Tibial nerve (tissue), 4 donors: Measurements from ENCODE around the gene WASF2. TPM values are rescaled to one million over a fixed set of nuclear protein-coding genes. Genes with fewer than 3 reads are reported as not detected.

Source experiments
- DNase-seq, 2 donors: peaks; one replicate each; pipeline ENCODE4 v3.0.0-alpha.2; 2019; ENCODE audit warnings: low spot score in 2 of 2
- H3K27ac ChIP-seq, 4 donors: fragments of 200-600 bp; sonication (generic) in 3 of 4; one replicate each; pipeline ENCODE4 v1.5.1; 2017 to 2019; ENCODE audit warnings: mild to moderate bottlenecking in 1 of 4
- H3K27me3 ChIP-seq, 2 donors: fragments of 200-600 bp; sonication (generic) in 1 of 2; one replicate each; pipeline versions ENCODE4 v1.5.1 to v1.6.0; 2017 to 2019
- H3K36me3 ChIP-seq, 3 donors: fragments of 200-600 bp; sonication (generic); one replicate each; pipeline ENCODE4 v1.5.1; 2018 to 2019
- H3K4me1 ChIP-seq, 4 donors: fragments of 200-600 bp; sonication (generic) in 3 of 4; one replicate each; pipeline ENCODE4 v1.5.1; 2017 to 2019
- H3K4me3 ChIP-seq, 4 donors: fragments of 200-600 bp; sonication (generic) in 3 of 4; one replicate each; pipeline ENCODE4 v1.5.1; 2017 to 2019; ENCODE audit warnings: mild to moderate bottlenecking in 1 of 4, moderate library complexity in 1 of 4
- H3K9me3 ChIP-seq, 4 donors: fragments of 200-600 bp; sonication (generic) in 3 of 4; one replicate each; pipeline ENCODE4 v1.5.1; 2017 to 2019
- CTCF ChIP-seq, 5 experiments: fragments of 200-600 bp in 3 of 5; fragments of 450-650 bp in 2 of 5; sonication (generic) in 3 of 5; IDR thresholded peaks; one replicate each; pipeline ENCODE4 v1.5.1; 2016 to 2019; ENCODE audit warnings: antibody characterized with exemption in 5 of 5, mild to moderate bottlenecking in 3 of 5, moderate library complexity in 2 of 5
- EP300 ChIP-seq, 2 donors: sonication (generic); formaldehyde crosslinking; IDR thresholded peaks; one replicate each; pipeline ENCODE4 v1.6.1; 2017; ENCODE audit warnings: antibody characterized with exemption in 2 of 2, mild to moderate bottlenecking in 1 of 2
- POLR2A ChIP-seq, 2 donors: fragments of 450-650 bp; IDR thresholded peaks; one replicate each; pipeline ENCODE4 v1.6.1; 2017; ENCODE audit warnings: antibody characterized with exemption in 2 of 2, mild to moderate bottlenecking in 2 of 2, moderate library complexity in 2 of 2
- WGBS, 2 donors: methylation state at CpG; one replicate each; pipeline ENCODE4 v1.1.5; 2018; 5-methylcytosine and 5-hydroxymethylcytosine counted together
- total RNA-seq, 4 donors: library from RNA; depleted of rRNA; stranded (reverse); fragments of >200 nt; gene quantifications; one replicate each; pipeline ENCODE4 v1.1.0, GENCODE V29; 2016

Gene WASF2
- total RNA-seq, 4 donors from 2014 or later: 74.9 to 95.9 (median 83.4) TPM

- Histone ChIP-seq H3K4me3 (no peak overlapping the region), H3K36me3 (no peaks in the 10 kb centered on the region), H3K4me1 (peaks cover 3 to 34% (median 18%) of the 10 kb centered on the region in 4 donors), H3K9me3 (no peaks in the 10 kb centered on the region), H3K27me3 (no peaks in the 10 kb centered on the region), H3K27ac (peak overlapping the region in 2 of 4 donors; percentile 58 to 59)
- 24 to 29% methylated on average over 8 of the region's 8 CpGs for WGBS, 2 donors
- no peak for DNase-seq
- TF ChIP-seq EP300 (IDR thresholded peaks at IDR 0.05) (no peak), CTCF (IDR thresholded peaks at IDR 0.05) (peak in 2 of 5 experiments; percentile 16 to 25), POLR2A (IDR thresholded peaks at IDR 0.05) (no peak)
These were observed 6.7 kb upstream of the WASF2 start for GRCh38 chr1:27496604-27497155.

GRCh38 chr1:27492796-27493195 lies 2.8 kb upstream of the WASF2 start:
- Histone ChIP-seq H3K4me1 (peaks cover 8 to 58% (median 32%) of the 10 kb centered on the region in 4 donors), H3K9me3 (no peaks in the 10 kb centered on the region), H3K4me3 (no peak overlapping the region), H3K36me3 (no peaks in the 10 kb centered on the region), H3K27me3 (no peaks in the 10 kb centered on the region), H3K27ac (peak overlapping the region; percentile 98 to 100 (median 100))
- DNase-seq: no peak
- TF ChIP-seq CTCF (IDR thresholded peaks at IDR 0.05) (no peak), POLR2A (IDR thresholded peaks at IDR 0.05) (no peak), EP300 (IDR thresholded peaks at IDR 0.05) (no peak)
- WGBS, 2 donors: 80 to 84% methylated on average over 3 of the region's 3 CpGs

GRCh38 chr1:27491748-27492700 lies 2.1 kb upstream of the WASF2 start:
- Histone ChIP-seq H3K4me1 (peaks cover 8 to 55% (median 34%) of the 10 kb centered on the region in 4 donors), H3K9me3 (no peaks in the 10 kb centered on the region), H3K36me3 (no peaks in the 10 kb centered on the region), H3K27ac (peak overlapping the region; percentile 98 to 100 (median 100)), H3K27me3 (no peaks in the 10 kb centered on the region), H3K4me3 (no peak overlapping the region)
- DNase-seq: no peak
- 13 to 23% methylated on average over 9 of the region's 9 CpGs for WGBS, 2 donors
- TF ChIP-seq CTCF (IDR thresholded peaks at IDR 0.05) (no peak), EP300 (IDR thresholded peaks at IDR 0.05) (peak in 1 of 2 donors; percentile 50)

GRCh38 chr1:27489501-27489972 lies 430 bp downstream of the WASF2 start:
- 0% methylated on average over 6 to 16 of the region's 26 CpGs for WGBS, 2 donors

More at GRCh38 chr1:27489501-27489972, 430 bp downstream of the WASF2 start:
- H3K4me1 ChIP-seq: peaks cover 8 to 67% (median 33%) of the 10 kb centered on the region in 4 donors
- H3K9me3 ChIP-seq: no peaks in the 10 kb centered on the region
- DNase-seq: no peak
- peak overlapping the region; percentile 94 to 99 (median 97) for H3K4me3 ChIP-seq
- TF ChIP-seq EP300 (IDR thresholded peaks at IDR 0.05) (no peak), CTCF (IDR thresholded peaks at IDR 0.05) (no peak), POLR2A (IDR thresholded peaks at IDR 0.05) (no peak)
- H3K27ac ChIP-seq: peak overlapping the region; percentile 98 to 100 (median 100)
- no peaks in the 10 kb centered on the region for H3K27me3 ChIP-seq
- H3K36me3 ChIP-seq: peaks cover 0 to 12% (median 0%) of the 10 kb centered on the region in 3 donors
